CD4-positive, alpha-beta T cell treated with Interleukin-1 beta for 1 hour (primary cell): ENCODE results near the gene LSMEM2.
"Not testable (repeated sequence)": the region's sequence is repeated elsewhere in the genome, so short reads cannot be mapped to it uniquely, and the experiment has no call there.

Source experiments
- DNase-seq, 2 donors: peaks; one replicate each; pipeline ENCODE4 v3.0.0-alpha.2; 2020 to 2022

The LSMEM2 gene

GRCh38 chr3:50278880-50279224, at the start of gene LSMEM2:
LSMEM2 (plus strand) TSS chr3:50279087; CDS start chr3:50279114, 27 bp downstream.
- no peak for DNase-seq

DNA sequence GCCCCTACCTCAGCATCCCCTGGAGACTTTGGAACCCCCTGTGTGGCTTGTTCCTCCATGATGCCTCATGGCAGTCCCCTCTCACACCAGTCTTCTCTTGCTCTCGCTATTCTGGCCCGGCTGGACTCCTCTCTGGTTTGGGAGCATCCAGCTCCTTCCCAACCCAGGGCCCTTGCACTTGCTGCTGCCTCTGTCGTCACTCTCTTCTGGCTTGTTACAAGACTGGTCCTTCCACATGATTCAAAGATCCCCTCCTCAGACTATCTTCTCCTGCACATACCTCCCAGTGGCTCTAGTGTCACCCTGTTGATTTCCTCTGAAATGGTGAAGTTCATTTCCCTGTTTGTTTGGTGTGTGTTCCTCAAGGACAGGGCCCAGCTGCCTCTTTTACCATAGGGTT, 49.4 kb upstream of the LSMEM2 start:
- no peak for DNase-seq

- DNase-seq = peak in 1 of 2 donors; percentile 23
Measured at GRCh38 chr3:50230104-50230793, 48.6 kb upstream of the LSMEM2 start.

DNA sequence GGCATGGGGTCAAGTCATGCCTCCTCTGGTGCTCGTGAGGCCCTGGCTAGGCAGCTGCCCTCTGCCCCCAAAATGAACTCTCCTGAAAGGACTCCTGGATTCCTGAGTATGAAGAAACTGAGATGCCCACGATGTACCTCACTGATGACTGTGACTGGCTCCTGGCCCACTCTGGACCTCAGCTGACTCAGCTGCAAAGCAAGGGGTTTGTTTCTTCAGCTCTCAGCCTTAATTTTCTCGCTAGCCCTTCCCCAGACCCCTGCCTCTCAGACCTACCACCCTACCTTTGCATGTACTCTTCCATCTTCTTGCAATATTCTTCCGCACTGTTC, 48.1 kb upstream of the LSMEM2 start:
- no peak for DNase-seq

- no peak for DNase-seq
Measured at GRCh38 chr3:50231581-50231980, 47.3 kb upstream of the LSMEM2 start.

- DNase-seq = no peak
Measured at GRCh38 chr3:50232303-50232702, 46.6 kb upstream of the LSMEM2 start.

- no peak for DNase-seq
Measured at GRCh38 chr3:50233176-50233575, 45.7 kb upstream of the LSMEM2 start.

DNA sequence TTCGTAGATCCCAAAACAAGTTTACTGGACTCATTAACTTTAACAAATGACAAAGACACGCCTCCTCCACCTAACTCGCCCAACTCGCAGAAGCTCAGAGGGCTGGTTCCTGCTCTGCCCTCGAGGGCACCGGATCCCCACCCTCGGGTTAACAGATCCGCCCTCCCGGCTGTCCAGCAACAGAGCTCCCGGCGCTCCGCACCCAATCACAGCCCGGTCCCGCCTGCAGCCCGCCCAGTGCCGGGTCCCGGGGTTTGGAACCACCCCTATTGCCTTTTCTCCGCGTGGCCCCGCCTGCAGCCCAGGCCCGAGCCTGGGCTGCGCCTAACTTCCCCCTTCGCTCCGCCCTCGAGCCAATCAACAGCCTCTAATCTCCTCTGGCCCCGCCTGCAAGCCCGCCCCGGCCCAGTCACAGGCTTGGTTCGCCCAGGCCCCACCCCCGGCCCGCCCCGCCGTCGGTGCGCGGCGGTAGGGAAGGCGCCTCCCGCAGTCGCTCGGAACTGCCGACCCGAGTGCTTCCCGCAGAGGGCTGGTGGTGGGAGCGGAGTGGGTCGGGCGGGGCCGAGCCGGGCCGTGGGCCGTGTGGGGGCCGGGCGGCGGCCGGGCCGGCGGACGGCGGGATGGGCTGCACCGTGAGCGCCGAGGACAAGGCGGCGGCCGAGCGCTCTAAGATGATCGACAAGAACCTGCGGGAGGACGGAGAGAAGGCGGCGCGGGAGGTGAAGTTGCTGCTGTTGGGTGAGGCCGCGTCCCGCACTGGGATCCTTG, 43.0 kb upstream of the LSMEM2 start, which contains the start of gene GNAI2:
TSS of gene GNAI2 (plus strand) at position 489 of the 768 bp plus-strand sequence. CDS start at position 621, 132 bp downstream.
- DNase-seq = peak; percentile 99

DNA sequence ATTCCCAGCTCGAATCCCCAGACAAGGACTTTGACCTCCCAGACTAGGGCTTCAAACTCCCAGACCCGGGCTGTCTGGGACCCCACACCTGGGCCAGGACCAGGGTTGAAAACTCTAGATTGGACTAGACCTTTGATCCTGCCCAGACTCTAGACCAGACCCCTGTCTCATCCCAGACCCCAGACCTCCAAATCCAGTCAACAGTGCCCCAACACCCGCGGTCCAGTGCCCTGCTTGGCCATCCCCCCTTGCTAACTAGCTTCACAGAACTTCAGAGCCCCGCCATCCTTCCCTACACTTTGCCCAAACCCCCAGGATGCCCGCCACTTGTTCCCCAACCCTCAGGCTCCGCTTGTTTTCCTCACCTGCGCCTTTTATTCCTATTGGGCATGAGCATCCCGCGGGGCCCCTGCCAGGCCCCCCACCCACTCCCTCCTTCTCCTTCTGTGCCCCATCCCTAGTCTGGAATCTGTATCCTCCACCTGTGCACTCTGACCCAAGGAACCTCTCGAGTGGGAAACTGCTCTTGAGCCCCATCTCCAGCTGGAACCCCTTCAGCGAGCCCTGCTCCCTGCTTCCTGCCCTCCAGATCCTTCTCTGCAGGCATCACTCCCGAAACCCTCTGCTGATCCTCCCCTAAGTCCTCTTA, 42.3 kb upstream of the LSMEM2 start:
- no peak for DNase-seq

- DNase-seq = peak in 1 of 2 donors; percentile 34
Measured at GRCh38 chr3:50237133-50237651, 41.7 kb upstream of the LSMEM2 start.

DNA sequence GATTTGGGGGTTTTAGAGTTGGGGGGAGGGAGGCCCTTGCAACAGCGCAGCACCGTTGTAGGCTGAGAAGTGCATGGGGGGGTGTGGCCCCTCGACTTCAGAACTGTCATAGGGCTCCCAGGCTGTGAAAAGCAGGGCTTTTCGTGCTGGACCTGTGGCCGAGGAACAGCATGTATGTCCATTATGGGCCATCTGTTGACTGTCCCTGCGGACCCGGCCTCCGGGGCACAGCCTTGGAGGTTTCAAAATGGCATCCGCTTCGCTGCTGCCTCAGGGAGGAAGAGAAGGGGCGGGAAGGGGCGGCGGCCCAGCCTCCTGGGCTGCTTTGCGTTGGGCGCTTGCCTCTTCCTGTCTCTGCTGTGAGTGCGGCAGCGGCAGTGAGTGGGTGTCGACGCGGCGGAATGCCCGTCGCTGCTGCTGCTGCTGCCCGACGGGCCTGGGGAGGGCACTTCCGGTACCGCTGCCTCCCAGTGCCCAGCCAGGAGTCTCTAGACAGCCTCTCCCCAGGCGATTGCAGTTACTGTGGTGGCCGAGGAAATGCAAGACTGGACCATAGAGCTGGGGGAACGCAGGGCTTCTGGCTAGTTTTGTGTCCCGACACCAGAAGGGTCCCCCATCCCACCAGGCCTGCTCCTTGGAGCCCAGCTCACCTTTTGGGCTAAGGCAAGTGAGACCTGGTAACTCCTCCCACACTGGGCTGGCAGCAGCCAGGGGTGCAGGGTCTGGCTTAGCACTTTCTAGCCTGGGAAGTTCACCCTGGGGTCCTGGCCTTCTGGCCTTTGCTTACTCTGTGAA, 40.9 kb upstream of the LSMEM2 start:
- peak; percentile 87 to 88 for DNase-seq

DNA sequence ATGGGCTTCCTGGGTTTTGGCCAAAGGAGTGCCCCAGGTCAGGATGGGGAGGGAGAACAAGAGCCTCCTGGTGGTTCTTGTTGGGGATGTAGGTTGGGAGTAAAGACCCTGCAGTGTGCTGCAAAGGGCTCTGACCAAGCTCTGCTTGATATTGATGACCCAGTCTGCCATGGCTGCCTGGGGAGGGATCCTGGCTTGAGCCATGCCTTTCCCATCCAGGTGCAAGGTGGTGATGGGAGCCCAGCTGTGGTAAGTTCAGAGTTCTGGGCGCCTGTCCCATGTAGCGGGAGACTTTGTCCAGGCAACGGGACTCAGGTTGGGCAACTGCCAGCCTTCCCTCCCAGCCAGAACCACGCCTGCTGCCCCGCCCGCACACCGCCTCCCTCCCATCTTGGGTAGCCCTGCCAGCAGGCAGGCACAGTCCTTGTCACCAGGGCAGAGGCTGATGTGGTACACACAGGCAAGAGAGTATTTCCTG, 40.3 kb upstream of the LSMEM2 start:
- peak in 1 of 2 donors; percentile 49 for DNase-seq

DNA sequence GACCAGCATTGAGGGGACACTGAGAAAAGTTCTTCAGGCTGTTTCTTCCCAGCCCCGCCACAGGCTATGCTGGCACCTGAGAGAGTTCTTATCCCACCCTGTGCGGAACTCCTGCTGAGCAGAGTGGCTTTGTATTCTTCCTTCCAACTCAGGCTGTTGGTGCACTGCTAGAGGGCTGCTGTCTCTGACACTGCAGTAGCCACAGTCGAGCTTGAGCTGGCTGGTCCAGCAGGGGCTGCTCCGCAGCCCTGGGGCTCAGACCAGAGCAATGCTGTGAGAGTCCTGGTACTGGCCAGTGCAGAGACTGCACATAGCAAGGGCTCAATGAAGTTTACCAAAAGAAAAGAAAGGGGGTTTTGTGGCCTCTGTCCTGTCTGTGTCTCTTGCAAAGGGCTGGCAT, 39.2 kb upstream of the LSMEM2 start:
- no peak for DNase-seq

- DNase-seq = no peak
Measured at GRCh38 chr3:50241163-50241562, 37.7 kb upstream of the LSMEM2 start.

DNA sequence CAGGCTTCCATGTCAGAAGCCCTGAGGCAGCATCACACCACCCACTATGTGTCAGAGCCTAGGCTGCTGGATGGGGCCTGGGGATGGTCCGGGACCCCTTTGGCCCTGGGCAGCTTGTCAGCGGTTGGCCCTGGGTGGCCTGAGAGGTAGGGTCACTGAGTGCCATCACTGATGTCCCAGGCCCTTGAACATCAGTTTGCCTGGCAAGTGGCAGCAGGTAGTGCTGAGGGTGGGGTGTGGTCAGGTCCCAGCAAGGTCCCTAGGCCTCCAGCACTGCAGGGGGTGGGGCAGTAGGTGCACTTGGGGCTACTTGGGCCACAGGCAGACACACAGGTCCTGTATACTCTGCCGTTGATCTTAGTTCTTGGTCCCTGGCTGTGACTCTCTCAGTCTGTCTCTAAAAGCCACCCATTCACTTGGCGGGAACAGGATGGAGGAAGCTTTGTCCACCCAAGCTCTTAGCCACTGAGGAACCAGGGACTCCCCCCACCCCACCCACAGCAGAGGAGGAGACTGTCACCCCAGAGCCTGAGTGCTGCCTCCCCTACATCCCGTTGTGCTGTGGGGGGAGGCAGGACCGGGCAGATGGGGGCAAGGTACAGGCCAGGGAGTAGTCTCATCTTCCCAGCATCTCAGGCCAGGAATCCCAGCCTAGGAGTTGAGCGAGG, 37.0 kb upstream of the LSMEM2 start:
- no peak for DNase-seq

- no peak for DNase-seq
Measured at GRCh38 chr3:50242381-50242770, 36.5 kb upstream of the LSMEM2 start.

- peak; percentile 48 to 86 for DNase-seq
Measured at GRCh38 chr3:50242851-50243542, 35.9 kb upstream of the LSMEM2 start.

DNA sequence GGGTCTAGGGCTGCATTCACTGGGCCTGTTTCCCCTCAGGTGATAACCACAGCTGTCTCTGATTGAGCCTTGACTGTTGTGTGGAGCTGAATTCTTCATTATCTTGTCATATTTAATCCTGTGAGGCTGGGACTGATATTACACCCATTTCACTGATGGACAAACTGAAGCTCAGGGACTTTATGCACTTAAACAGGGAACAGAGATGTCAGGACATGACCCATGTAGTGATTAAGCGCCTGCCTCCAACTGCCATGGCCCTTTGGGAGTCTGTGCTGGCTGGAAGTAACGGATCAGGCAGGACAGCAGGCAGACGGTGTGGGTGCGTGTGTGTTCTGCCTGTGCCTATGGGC, 35.4 kb upstream of the LSMEM2 start:
- no peak for DNase-seq

DNA sequence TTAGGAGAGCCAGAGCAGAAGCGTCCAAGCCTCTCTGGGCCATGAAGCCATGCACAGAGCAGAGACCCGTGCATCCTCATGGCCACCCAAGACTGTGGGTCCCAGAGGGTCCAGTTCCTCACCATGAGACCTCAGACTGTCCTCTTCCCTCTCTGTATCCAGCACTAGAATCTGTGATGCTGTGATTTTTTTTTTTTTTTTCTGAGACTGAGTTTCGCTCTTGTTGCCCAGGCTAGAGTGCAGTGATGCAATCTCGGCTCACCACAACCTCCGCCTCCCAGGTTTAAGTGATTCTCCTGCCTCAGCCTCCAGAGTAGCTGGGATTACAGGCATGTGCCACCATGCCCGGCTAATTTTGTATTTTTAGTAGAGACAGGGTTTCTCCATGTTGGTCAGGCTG, 34.1 kb upstream of the LSMEM2 start:
- not testable (repeated sequence) for DNase-seq

GRCh38 chr3:50245251-50245745, 33.6 kb upstream of the LSMEM2 start:
- no peak for DNase-seq

- peak; percentile 90 to 93 for DNase-seq
Measured at GRCh38 chr3:50245831-50246516, 32.9 kb upstream of the LSMEM2 start.
